Islet precursor cell (in vitro differentiated cells): ENCODE results near the gene PRKCQ.
"Not testable (repeated sequence)": the region's sequence is repeated elsewhere in the genome, so short reads cannot be mapped to it uniquely, and the experiment has no call there.

Experiments
- DNase-seq: peaks from one replicate; pipeline ENCODE4 v3.0.0-alpha.2; 2018

Gene PRKCQ

DNA sequence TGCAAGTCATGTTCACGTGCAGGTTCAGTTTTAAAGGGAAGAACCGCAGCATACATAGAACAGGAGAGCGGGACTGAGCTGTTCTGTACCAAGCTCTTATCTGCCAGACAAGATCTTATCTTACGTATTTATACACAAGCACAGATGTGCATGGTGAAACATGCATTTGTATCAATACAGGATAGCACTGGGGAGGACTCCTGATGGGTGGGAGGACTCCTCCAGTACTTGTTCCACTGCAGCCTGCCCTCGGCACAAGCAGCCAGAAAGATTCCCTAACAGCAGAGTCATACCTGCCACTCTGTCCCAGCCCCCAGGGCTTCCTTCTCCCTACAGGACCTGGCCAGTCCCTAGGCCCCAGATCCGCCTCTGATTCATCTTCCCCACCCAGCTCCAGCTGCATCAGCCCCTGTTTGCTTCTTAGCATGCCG is 13.2 kb upstream of the PRKCQ start:
- peak; percentile 95 for DNase-seq

DNA sequence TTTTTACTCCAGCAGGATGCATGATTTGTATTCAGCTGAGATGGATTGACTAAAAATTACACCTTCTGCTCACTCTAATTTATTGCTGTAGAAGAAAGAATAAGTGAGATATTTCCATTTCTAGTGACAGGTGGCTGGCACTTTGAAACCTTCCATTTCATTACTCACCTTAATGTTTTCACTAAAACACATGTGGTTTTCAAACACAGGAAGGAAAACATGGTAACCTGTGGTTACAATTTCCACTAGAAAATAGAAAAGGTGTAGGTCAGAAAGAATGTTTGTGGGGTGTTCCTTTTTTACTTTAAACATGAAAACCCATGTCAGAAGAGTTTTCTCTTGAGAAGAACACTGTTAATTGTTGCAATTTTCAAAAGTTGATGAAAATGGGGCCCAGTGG is 12.0 kb upstream of the PRKCQ start:
- no peak for DNase-seq

DNA sequence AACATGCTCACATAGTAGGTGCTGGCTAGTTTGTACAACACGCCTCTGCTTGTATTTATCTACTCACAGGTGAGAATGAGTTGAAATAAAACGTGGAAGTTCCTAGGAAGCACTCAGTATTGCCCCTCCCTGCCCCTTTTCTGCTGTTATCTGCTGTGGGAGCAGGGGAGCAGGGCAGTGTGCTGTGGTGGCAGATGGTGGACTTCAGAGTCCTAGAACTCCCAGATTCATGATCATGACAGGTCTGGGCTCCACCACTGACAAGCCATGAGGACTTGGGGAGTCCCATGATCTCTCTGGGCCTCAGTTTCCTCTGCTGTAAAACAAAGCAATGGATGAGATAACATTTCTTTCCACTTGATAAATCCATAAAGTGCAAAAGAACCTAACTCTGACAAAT is 11.6 kb upstream of the PRKCQ start:
- DNase-seq, result no peak

DNA sequence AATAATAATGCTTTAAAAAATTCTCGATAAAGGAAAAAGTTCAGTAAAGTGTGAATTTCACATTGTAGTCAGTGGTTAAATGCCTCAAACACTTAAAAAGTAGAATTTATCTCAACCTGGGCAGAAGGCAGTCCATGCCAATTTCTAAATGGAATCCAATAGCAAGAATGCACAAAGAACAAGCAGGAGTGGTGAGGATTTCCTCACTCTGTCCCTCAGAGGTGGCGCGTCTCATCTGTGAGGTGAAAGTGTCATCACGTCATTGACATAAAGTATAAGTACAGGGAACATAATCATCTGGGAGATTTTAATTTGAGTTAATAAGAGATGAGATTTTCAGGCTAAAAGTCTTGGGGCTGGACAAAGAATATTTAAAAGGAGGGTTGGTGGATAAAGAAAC is 10.0 kb upstream of the PRKCQ start:
- no peak for DNase-seq

DNA sequence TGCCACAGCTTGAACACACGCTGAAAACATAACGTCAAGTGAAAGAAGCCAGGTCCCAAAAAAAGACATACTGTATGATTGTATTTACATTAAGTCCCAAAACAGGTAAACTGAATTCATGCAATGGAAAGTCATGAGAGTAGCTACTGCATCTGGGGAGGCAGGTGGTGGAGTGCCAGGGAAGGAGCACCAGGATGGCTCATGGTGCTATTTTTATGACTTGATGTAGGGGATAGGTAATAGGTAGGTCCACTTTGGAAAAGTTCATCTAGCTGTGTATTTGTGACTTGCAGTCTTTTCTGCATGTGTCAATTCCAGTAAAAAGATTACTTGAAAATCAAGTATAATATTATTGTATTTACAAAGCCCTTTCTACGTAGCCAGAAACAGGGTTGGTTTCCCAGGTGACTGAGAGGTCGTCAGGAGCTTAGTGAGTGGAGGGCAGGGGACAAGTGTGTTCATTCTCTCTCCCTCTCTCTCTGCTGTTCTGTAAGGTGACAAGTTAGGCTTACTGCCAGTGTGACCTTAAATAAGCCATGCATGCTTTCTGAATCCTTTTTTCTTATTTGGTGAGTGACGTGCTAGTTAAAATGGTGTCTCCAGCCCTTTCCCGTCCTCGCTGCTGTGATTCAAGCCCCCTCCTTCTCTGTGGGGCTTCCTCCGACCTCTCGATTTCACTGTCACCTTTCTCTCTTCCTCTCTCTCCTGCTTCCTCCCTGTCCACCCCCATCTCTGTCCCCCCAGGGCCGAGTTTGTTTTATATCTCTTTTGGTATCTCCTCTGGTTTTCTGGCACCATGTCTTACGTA is 9.4 kb upstream of the PRKCQ start:
- DNase-seq, result no peak

DNA sequence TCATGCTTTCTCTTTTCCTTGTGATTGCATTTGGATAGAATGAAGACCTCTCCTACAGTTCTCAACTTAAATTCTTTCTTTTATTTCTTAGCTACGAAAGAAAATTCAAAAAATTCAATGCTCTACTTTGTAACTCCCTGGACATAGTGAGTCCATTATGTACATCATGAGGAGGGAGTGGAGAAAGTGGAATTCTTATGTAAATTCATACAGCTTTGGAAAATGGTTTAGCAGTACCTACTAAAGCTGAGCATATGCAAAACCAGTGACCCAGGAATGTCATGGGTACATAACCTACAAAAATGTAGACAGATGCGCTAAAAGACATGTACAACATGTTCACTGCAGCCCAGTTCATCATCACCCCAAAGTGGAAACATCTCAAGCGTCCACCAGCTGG is 8.8 kb upstream of the PRKCQ start:
- no peak for DNase-seq

DNA sequence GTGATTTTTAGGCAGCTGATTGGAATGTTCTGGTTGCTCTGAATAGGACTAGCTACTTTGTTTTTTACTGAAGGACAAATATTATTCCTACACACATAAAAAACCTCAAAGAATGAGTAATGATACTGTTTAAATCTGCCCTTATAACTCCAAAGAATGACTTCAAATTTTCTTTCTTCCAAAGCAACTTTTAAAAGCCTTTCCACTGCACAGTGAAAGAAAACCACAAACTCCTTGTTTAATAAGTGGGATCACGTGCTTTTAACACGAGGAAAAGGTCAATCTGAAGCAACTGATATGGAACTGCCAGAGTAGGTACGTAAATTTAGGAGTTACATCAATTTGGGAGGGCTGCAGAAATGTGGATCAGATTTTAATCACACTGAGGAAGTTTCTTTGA is 8.0 kb upstream of the PRKCQ start:
- no peak for DNase-seq

DNA sequence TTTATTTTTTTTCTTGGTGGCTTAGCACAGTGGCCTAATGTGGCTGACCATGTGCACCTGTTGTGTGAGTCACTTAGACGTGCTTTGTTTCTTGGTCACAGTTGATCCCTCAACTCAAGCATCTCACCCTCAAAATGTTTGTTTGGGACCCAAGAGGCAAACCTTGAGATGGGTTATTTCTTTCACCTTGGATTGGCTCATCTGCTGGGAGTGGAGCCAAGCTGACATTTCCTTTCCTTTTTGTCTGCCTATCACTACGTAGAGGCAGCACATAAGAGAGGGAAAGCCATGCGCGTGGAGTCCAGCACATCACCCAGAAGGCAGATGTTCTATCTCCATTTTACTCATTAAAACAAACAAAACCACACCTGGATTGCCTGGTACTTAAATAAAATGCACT is 6.4 kb upstream of the PRKCQ start:
- DNase-seq, result no peak

DNA sequence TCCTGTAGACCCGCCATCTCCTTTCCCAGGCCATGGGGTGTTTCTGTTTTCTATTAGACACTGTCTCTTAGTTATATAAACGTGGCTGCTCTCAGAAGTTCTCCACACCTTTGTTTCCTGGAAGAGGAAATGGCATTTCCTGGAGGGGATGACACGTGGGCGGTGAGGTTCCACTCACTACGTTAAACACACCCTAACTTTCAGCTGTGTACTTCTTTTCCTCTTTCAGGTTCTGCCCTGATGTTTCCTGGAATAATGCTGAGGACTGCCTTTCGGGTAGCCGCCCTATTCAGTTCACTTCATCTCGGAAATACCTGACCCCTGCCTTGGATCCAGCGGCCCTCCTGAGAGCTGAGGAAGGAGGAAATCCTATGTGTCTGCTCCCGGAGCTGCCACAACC is 3.4 kb upstream of the PRKCQ start:
- DNase-seq, result no peak

DNA sequence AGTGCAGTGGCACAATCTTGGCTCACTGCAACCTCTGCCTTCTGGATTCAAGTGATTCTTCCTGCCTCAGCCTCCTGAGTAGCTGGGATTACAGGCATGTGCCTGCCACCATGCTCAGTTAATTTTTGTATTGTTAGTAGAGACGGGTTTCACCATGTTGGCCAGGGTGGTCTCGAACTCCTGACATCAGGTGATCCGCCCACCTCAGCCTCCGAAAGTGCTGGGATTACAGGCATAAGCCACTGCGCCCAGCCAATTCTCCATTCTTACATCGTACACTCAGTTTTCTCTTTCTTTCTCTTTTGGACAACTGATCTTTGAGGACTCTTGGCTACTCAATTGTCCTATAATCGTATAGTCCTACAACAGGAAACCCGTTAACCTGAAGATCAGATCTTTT is 2.8 kb upstream of the PRKCQ start:
- not testable (repeated sequence) for DNase-seq

DNA sequence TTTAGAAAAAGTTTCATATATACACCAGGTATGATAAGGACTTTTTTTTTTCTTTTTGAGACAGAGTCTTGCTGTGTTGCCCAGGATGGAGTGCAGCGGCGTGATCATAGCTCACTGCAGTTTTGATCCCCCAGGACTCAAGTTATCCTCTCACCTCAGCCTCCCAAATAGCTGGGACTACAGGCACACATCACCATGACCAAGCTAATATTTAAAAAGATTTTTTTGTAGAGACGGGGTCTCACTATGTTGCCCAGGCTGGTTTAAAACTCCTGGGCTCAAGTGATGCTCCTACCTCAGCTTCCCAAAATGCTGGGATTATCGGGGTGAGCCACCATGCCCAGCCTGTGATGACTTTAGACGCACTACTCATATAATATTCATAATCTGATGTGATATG is 2.2 kb upstream of the PRKCQ start:
- DNase-seq, result no peak

DNA sequence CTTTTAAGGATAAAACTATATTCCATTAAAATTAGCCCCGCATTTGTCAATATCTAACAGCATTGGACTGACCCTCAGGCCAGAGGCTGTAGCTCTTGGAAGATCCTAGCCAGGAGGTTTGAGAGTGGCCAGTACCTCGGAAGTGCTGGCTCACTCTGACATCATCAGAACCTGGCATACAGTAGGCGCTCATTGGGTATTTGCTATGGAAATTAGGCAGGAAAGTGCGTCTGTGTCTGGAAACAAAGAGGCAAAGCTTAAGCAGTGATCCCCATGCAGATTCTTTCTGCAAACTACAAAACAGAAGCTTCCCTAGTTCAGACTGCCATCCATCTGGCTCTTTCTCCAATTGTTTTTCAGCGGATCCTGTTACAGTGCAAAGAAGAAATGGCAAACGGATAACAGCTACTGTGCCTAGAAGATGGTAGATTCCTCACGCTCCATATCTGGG is 1.7 kb upstream of the PRKCQ start:
- DNase-seq, result no peak

DNA sequence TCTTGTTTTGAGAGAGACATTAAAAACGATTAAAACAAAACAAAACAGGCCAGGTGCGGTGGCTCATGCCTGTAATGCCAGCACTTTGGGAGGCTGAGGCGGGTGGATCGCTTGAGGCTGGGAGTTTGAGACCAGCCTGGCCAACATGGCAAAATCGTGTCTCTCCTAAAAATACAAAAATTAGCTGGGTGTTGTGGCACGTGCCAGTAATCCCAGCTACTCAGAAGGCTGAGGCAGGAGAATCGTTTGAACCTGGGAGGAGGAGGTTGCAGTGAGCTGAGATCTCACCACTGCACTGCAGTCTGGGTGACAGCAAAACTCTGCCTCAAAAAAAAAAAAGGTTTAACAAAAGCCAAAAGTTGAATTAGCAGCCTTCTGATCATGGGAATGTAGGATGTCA is 1.1 kb upstream of the PRKCQ start:
- DNase-seq, result not testable (repeated sequence)

DNA sequence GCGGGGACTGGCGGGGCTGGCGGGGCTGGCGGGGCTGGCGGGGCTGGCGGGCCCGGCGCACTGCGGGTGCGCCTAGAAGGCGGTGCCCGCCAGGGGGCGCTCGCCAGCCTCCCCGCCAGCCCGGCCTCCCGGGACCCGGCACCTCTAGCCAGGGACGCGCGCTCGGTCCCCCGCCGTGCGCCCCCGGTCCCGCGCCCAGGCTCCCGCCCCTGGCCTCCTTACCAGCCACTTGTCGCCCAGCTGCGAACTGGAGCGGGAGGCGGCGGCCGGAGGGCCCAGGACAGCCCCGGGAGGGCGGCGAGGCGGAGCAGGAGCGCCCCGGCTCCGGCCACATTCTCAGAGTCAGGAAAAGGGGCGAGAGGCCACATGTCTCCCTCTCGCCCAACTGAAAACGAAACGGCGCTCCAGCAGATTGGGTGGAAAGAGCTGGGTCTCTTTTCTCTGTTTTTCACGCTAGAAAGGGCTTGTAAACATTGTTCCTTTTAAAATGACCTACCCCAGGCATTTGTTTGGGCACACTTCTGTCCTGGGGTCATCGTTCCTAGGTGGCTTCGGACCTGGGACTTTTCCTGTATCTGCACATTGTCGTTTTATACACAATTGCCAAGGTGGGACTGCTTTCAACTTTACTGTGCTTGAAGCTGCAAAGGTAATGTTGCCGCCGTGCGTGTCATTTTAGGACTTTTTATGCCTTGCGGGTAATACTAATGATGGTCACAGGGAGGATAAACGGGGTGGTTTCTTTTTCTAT is 378 bp upstream of the PRKCQ start:
- DNase-seq, result peak; percentile 87

DNA sequence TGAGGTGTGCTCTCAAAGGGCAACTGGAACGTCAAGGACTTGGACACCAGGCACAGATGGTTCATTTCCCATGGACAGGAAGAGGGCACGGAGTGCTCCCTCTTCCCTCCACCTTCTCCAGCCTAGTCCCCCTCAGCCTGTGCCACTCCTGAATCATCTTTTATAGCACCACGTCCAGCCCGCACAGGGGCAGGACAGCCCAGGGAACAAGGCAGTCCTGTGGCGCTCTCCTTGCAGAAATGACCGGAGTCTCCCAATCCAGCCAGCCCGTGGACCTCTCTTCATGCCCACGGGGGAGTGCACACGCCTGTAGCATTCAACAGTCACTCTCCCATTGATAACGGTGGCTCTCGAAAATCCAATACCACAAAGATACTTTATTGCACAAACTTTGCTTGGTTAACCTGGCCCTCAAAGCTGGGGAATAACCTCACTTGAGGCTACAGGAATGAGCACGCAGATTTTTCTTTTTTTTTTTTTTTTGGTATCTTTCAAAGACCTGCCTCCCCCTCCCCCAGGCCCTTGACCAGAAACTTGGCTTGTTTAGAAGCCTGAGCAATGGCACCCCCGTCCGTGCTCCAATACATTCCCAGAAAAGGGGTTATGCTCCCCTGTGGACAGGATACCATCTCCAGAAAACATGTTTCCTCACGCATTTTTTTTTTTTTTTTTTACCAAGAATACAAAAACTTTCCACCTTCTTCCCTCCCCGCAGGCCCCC is 733 bp downstream of the PRKCQ start:
- DNase-seq, result no peak

DNA sequence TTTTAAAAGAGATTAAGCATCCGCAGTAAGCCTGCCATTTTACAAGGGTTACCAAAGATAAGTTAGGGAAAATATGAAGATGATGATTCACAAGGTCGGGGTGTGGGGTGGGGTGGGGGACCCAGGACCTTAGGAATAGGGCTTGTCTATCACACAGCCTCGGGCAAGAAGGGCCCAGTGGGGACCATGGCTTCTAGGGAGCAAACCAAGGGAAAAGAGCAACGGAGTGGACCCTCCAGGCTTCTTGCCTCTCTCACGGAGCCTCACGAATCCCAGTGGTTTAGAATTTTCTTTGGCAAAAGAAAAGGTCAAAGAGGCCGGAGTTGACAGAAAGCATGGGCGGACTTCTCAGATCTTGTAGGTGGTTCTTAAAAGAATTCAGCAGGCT is 1.3 kb downstream of the PRKCQ start:
- DNase-seq, result no peak

DNA sequence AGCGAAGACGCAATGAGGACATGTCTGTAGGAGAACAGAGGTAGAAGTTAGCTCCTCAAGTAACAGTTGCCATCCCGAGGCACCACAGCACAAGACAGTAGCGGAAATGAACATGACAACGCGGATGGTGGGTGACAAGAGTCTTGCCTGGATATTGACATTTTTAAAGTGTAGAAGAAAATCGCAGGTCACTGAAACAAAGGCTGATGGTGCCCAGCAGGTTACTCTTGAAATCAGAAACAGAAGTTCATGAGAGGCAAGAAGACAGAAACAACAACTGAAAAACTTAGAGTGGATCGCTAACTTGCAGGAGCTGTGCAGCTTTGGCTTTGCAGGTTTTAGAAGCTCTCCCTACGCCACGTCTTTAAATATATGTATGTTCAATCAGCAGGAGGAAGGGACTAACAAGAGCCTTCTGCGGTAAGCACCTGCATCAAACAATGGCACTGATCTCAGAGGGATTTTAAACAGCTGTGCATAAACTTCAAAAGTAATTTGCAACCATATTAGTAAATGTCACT is 1.8 kb downstream of the PRKCQ start:
- DNase-seq, result no peak

DNA sequence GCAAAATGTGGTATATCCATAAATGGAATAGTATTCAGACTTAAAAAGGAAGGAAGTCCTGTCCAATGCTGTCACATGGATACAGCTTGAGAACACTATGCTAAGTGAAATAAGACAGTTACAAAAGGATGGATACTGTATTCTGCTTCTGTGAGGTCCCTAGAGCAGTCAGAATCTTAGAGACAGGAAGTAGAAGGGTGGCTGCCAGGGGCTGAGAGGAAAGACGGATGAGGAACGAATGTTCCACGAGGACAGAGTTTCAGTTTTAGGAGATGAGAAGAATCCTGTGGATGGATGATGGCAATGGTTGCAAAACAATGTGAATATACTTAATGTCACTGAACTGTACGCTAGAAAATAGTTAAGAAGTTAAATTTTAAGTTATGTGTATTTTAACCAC is 3.8 kb downstream of the PRKCQ start:
- no peak for DNase-seq

DNA sequence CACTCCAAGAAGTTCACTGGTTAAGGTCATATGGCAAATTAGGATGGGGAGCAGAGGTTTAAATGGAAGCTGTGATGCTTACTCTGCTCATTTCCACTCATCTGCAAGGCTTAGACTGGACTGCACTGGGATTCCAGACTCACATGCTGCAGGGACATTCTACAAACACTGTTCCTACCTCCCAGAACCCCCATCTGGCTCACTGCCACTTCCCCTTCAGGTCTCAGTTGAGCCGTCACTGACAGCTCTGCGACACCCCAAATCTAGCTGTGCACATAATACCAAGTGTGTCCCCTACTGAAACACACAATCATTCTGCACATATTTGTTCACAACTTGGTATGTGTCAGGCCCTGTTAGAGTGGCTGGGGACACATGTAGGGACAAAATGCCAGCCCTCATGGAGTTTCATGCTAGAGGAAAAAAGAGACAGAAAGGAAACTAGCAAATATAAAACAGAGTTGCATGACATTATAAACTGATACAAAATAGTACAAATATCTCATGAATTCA is 5.4 kb downstream of the PRKCQ start:
- no peak for DNase-seq

DNA sequence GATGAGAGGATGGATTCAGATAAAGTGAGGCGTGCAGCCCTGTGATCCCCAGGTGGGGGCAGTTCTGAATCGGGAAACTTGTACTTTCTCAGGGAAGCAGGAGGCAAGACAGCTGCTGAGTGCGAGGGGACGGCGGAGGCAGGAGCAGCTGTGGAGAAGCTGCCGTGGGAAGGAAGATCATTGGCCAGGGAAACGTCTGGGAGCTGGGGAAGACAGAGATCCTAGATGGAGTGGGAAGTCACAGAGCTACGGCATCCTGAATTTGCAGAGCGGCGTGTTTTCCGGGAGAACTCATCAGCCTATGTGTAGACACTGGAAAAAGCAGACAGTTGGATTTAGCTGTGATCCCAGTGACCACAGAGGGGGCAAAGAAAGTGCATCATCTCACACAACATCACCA is 9.2 kb downstream of the PRKCQ start:
- no peak for DNase-seq

DNA sequence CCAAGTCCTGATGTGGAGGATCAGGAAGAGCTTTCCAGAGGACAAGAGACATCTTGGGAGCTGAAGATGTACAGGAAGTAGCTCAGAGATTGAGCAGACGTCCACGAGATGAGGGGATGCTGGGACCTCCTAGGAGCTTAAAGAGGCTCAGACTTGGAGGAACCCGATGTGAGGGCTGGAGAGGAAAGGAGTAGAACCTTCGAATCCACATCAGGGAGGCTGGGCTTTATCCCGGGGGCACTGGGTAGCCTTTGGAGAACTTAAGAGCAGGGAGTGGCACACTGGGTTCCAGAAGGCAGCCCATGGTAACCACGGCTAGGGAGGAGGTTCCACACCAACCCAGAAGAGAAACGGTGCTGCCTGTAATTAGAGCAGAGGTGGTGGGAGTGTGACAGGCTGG is 10.8 kb downstream of the PRKCQ start:
- no peak for DNase-seq

DNA sequence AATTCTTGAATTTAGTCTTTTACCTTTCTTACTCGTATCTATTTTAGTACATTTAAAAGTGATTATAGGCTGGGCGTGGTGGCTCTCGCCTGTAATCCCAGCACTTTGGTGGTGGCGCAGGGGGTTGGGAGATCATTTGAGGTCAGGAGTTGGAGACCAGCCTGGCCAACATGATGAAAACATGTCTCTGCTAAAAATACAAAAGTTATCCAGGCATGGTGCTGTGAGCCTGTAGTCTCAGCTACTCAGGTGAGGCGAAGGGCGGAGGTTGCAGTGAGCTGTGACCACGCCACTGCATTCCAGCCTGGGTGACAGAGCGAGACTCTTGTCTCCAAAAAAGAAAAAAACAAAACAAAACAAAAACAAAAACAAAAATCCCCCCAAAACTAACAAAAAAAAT is 12.2 kb downstream of the PRKCQ start:
- no peak for DNase-seq

DNA sequence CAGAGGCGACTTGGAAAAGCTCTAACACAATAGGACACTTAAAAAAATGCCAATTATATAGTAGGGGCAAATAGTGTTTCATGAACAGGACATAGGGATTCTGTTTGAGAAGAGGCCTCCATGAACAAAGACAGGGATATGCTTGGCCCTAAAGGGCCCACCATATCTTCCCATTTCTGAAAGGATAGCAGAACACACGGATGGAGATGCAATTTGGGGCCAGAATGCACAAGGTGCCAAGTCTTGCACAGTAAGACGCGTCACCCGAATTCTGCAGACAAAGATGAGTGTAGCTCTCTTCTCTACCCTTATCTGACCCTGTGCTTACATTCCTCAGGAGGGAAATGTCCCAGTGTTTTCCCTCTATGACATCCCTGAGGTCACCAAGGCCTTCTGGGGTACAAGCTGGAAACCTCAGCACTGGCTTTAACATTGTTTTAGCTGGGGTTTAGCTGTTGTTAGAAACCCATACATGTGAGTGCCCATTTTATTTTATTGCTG is 12.8 kb downstream of the PRKCQ start:
- no peak for DNase-seq
